Neural progenitor cell (in vitro differentiated cells): ENCODE data around the gene TNFRSF6B. TPM values are rescaled to one million over a fixed set of nuclear protein-coding genes. Genes with fewer than 3 reads are reported as not detected.

ENCODE experiments used
- DNase-seq: peaks from one replicate; pipeline ENCODE4 v3.0.0-alpha.2; 2016; ENCODE audit warnings: low spot score
- H2AFZ ChIP-seq: fragments of 200-600 bp; sonication (generic); replicated peaks from 2 replicates; pipeline ENCODE4 v1.6.1; 2016; ENCODE audit warnings: antibody characterized with exemption
- H3F3A ChIP-seq: fragments of 200-600 bp; sonication (generic); 2 replicates; pipeline ENCODE4 v1.6.1; 2016; ENCODE audit warnings: antibody characterized with exemption, low read depth
- H3K27ac ChIP-seq: fragments of 200-600 bp; sonication (generic); 2 replicates; pipeline ENCODE4 v1.5.1; 2016; ENCODE audit warnings: mild to moderate bottlenecking
- H3K27me3 ChIP-seq: fragments of 200-600 bp; sonication (generic); 2 replicates; pipeline ENCODE4 v1.6.1; 2016; ENCODE audit warnings: mild to moderate bottlenecking, moderate library complexity
- H3K36me3 ChIP-seq: fragments of 200-600 bp; sonication (generic); 2 replicates; pipeline ENCODE4 v1.5.1; 2016
- H3K4me1 ChIP-seq: fragments of 200-600 bp; sonication (generic); 2 replicates; pipeline ENCODE4 v1.6.1; 2016; ENCODE audit warnings: mixed run types
- H3K4me2 ChIP-seq: fragments of 200-600 bp; sonication (generic); 2 replicates; pipeline ENCODE4 v1.6.1; 2016
- H3K4me3 ChIP-seq: fragments of 200-600 bp; sonication (generic); 2 replicates; pipeline ENCODE4 v1.5.1; 2016
- H3K79me2 ChIP-seq: fragments of 200-600 bp; sonication (generic); 2 replicates; pipeline ENCODE4 v1.6.1; 2016; ENCODE audit warnings: low read depth
- H3K9ac ChIP-seq: fragments of 200-600 bp; sonication (generic); 2 replicates; pipeline ENCODE4 v1.6.1; 2016
- H3K9me3 ChIP-seq: fragments of 200-600 bp; sonication (generic); 2 replicates; pipeline ENCODE4 v1.5.1; 2016; ENCODE audit warnings: low read depth
- H4K20me1 ChIP-seq: fragments of 200-600 bp; sonication (generic); 2 replicates; pipeline ENCODE4 v1.6.1; 2016; ENCODE audit warnings: low read depth
- H3K27ac Mint-ChIP-seq: 3 replicates; pipeline ENCODE4 v1.8.0; 2021; ENCODE audit warnings: mixed read lengths
- H3K27me3 Mint-ChIP-seq: 2 replicates; pipeline ENCODE4 v1.8.0; 2022; ENCODE audit warnings: low read depth, mild to moderate bottlenecking, inconsistent platforms, moderate library complexity, mixed read lengths; ENCODE audit not compliant: insufficient read depth
- H3K36me3 Mint-ChIP-seq: 3 replicates; pipeline ENCODE4 v1.8.0; 2021; ENCODE audit warnings: mixed read lengths
- H3K4me1 Mint-ChIP-seq: 3 replicates; pipeline ENCODE4 v1.8.0; 2021; ENCODE audit warnings: mixed read lengths
- H3K4me3 Mint-ChIP-seq: 3 replicates; pipeline ENCODE4 v1.8.0; 2021; ENCODE audit warnings: mild to moderate bottlenecking, moderate library complexity, mixed read lengths
- H3K9me3 Mint-ChIP-seq: 3 replicates; pipeline ENCODE4 v1.8.0; 2020; ENCODE audit warnings: mixed read lengths
- EZH2 ChIP-seq: fragments of 200-600 bp; sonication (generic); IDR thresholded peaks from 2 replicates; pipeline ENCODE4 v1.6.1; 2017; ENCODE audit warnings: antibody characterized with exemption, mild to moderate bottlenecking, moderate library complexity
- EZH2phosphoT487 ChIP-seq: fragments of 200-600 bp; sonication (generic); IDR thresholded peaks from 2 replicates; pipeline ENCODE4 v1.6.1; 2017; ENCODE audit warnings: antibody characterized with exemption
- total RNA-seq: library from RNA; depleted of rRNA; stranded (reverse); fragments of >200 nt; gene quantifications from 2 replicates; pipeline ENCODE4 v1.2.3, GENCODE V29; 2015; ENCODE audit warnings: low replicate concordance
- TF ChIP-seq, protein P1 (sequence below): fragments of 200-600 bp; sonication (generic); IDR thresholded peaks from 2 replicates; pipeline ENCODE4 v1.5.1; 2017; ENCODE audit warnings: antibody characterized with exemption, mild to moderate bottlenecking

TNFRSF6B gene
- total RNA-seq, 1 donor from 2014 or later: not detected

DNA sequence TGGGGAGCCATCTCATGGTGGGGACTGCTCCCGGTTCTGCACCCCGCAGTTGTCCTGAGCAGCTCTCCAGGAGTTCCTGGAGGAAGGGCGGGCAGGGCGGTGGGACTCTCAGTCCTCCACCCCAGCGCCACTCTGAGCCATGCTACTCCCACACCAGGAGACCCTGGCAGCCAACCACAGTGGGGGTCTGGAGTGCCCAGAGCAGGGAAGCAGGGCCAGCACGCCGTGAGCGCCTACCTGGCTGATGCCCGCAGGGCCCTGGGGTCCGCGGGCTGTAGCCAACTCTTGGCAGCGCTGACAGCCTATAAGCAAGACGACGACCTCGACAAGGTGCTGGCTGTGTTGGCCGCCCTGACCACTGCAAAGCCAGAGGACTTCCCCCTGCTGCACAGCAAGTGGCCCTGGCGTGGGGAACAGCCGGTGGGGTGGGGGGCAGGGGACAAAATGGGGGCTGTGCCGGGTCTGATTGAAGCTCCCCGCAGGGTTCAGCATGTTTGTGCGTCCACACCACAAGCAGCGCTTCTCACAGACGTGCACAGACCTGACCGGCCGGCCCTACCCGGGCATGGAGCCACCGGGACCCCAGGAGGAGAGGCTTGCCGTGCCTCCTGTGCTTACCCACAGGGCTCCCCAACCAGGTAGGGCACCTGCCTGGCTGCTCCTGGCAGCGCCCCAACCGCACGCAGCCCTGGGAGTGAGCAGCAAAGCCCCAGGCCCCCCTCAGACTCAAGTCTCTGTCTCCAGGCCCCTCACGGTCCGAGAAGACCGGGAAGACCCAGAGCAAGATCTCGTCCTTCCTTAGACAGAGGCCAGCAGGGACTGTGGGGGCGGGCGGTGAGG, 1.6 kb upstream of the TNFRSF6B start:
- Mint-ChIP-seq H3K4me1 (no peaks in the 10 kb centered on the region), H3K27ac (no peak overlapping the region), H3K27me3 (peaks cover 15% of the 10 kb centered on the region), H3K9me3 (peaks cover 4% of the 10 kb centered on the region), H3K36me3 (peaks cover 5% of the 10 kb centered on the region), H3K4me3 (no peak overlapping the region)
- no peaks in the 10 kb centered on the region for H3K9me3 ChIP-seq
- H3K9ac ChIP-seq: no peak overlapping the region
- TF ChIP-seq, protein P1, sequence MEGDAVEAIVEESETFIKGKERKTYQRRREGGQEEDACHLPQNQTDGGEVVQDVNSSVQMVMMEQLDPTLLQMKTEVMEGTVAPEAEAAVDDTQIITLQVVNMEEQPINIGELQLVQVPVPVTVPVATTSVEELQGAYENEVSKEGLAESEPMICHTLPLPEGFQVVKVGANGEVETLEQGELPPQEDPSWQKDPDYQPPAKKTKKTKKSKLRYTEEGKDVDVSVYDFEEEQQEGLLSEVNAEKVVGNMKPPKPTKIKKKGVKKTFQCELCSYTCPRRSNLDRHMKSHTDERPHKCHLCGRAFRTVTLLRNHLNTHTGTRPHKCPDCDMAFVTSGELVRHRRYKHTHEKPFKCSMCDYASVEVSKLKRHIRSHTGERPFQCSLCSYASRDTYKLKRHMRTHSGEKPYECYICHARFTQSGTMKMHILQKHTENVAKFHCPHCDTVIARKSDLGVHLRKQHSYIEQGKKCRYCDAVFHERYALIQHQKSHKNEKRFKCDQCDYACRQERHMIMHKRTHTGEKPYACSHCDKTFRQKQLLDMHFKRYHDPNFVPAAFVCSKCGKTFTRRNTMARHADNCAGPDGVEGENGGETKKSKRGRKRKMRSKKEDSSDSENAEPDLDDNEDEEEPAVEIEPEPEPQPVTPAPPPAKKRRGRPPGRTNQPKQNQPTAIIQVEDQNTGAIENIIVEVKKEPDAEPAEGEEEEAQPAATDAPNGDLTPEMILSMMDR: no peak
- TF ChIP-seq EZH2phosphoT487 (no peak), EZH2 (no peak)
- no peaks in the 10 kb centered on the region for H3K79me2 ChIP-seq
- no peak overlapping the region for H3K27ac ChIP-seq
- H4K20me1 ChIP-seq: no peaks in the 10 kb centered on the region
- no peak for DNase-seq
- peaks cover 7% of the 10 kb centered on the region for H3F3A ChIP-seq
- no peaks in the 10 kb centered on the region for H3K27me3 ChIP-seq
- H3K4me2 ChIP-seq: no peak overlapping the region
- H3K36me3 ChIP-seq: no peaks in the 10 kb centered on the region
- H3K4me1 ChIP-seq: peaks cover 10% of the 10 kb centered on the region
- no peak overlapping the region for H3K4me3 ChIP-seq
- no peak overlapping the region for H2AFZ ChIP-seq

DNA sequence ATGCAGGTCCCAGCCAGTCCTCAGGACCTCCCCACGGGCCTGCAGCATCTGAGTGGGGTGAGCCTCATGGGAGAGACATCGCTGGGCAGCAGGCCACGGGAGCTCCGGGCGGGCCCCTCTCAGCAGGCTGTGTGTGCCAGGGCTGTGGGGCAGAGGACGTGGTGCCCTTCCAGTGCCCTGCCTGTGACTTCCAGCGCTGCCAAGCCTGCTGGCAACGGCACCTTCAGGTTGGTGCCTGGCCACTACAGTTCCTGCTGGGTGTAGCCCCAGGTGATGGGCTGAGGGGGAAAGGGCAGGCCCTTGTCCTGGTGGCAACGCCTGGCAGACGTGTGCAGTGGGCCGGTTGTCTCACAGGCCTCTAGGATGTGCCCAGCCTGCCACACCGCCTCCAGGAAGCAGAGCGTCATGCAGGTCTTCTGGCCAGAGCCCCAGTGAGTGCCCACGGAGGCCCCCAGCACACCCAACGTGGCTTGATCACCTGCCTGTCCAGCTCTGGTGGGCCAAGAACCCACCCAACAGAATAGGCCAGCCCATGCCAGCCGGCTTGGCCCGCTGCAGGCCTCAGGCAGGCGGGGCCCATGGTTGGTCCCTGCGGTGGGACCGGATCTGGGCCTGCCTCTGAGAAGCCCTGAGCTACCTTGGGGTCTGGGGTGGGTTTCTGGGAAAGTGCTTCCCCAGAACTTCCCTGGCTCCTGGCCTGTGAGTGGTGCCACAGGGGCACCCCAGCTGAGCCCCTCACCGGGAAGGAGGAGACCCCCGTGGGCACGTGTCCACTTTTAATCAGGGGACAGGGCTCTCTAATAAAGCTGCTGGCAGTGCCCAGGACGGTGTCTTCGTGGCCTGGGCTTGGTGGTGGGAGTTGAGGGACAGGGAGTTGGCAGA, 787 bp upstream of the TNFRSF6B start:
- H3K4me1 ChIP-seq: peaks cover 10% of the 10 kb centered on the region
- no peak for TF ChIP-seq EZH2phosphoT487
- TF ChIP-seq, protein P1: no peak
- TF ChIP-seq EZH2: no peak
- H3K9me3 ChIP-seq: no peaks in the 10 kb centered on the region
- no peaks in the 10 kb centered on the region for H3K79me2 ChIP-seq
- H3K27me3 Mint-ChIP-seq: peaks cover 15% of the 10 kb centered on the region
- peaks cover 4% of the 10 kb centered on the region for H3K9me3 Mint-ChIP-seq
- H2AFZ ChIP-seq: no peak overlapping the region
- H3K4me3 ChIP-seq: no peak overlapping the region
- peaks cover 5% of the 10 kb centered on the region for H3K36me3 Mint-ChIP-seq
- H3K9ac ChIP-seq: no peak overlapping the region
- no peaks in the 10 kb centered on the region for H3K27me3 ChIP-seq
- no peaks in the 10 kb centered on the region for H4K20me1 ChIP-seq
- no peaks in the 10 kb centered on the region for H3K4me1 Mint-ChIP-seq
- no peak overlapping the region for H3K27ac ChIP-seq
- H3K4me3 Mint-ChIP-seq: no peak overlapping the region
- peak overlapping the region; percentile 66 for H3K4me2 ChIP-seq
- H3K27ac Mint-ChIP-seq: no peak overlapping the region
- no peak for DNase-seq
- peaks cover 7% of the 10 kb centered on the region for H3F3A ChIP-seq
- H3K36me3 ChIP-seq: no peaks in the 10 kb centered on the region

DNA sequence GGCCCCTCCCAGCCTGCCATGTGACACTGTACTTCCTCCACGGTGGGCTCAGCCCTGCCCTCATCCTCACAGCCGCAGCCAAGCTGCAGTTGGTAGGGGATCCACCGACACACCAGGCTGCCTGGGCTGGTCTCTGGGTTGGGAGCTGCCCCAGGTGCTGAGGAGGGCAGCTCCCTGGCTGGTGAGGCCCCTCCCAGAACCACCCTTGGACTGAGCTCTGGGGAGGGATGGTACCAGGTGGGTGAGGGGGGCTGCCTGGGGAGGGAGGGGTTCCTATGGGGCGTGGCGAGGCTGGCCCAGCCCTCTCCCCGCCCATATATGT, 185 bp upstream of the TNFRSF6B start:
- H3K4me1 Mint-ChIP-seq: no peaks in the 10 kb centered on the region
- peak; percentile 62 for DNase-seq
- H3K36me3 Mint-ChIP-seq: peaks cover 5% of the 10 kb centered on the region
- H3K9me3 ChIP-seq: no peaks in the 10 kb centered on the region
- no peaks in the 10 kb centered on the region for H4K20me1 ChIP-seq
- H3K4me3 ChIP-seq: peak overlapping the region; percentile 24
- H3K27ac ChIP-seq: no peak overlapping the region
- peaks cover 10% of the 10 kb centered on the region for H3K4me1 ChIP-seq
- H3K36me3 ChIP-seq: no peaks in the 10 kb centered on the region
- peaks cover 7% of the 10 kb centered on the region for H3F3A ChIP-seq
- no peak overlapping the region for H3K27ac Mint-ChIP-seq
- H3K27me3 Mint-ChIP-seq: peaks cover 13% of the 10 kb centered on the region
- H3K9ac ChIP-seq: no peak overlapping the region
- no peak overlapping the region for H2AFZ ChIP-seq
- TF ChIP-seq EZH2 (no peak), EZH2phosphoT487 (no peak)
- TF ChIP-seq, protein P1: no peak
- H3K4me3 Mint-ChIP-seq: no peak overlapping the region
- H3K79me2 ChIP-seq: no peaks in the 10 kb centered on the region
- peaks cover 4% of the 10 kb centered on the region for H3K9me3 Mint-ChIP-seq
- H3K27me3 ChIP-seq: no peaks in the 10 kb centered on the region
- peak overlapping the region; percentile 66 for H3K4me2 ChIP-seq
